Spleen (tissue), 7 donors: ENCODE data around the gene SLC20A1.

Experiments
- CTCF ChIP-seq, 11 experiments: fragments of 200-600 bp in 7 of 11; fragments of 450-650 bp in 4 of 11; sonication (generic) in 4 of 11; IDR thresholded peaks in 8 of 11; conservative IDR thresholded peaks in 3 of 11; 1 replicate in 7 of 11; 2 replicates in 4 of 11; pipeline versions ENCODE4 v1.4.0 to v1.8.0; 2016 to 2021; ENCODE audit warnings: antibody characterized with exemption in 11 of 11, inconsistent platforms in 4 of 11, mild to moderate bottlenecking in 1 of 11
- POLR2A ChIP-seq, 3 donors: fragments of 450-650 bp; IDR thresholded peaks; one replicate each; pipeline ENCODE4 v1.5.1; 2017; ENCODE audit warnings: antibody characterized with exemption in 3 of 3, mild to moderate bottlenecking in 1 of 3
- POLR2AphosphoS5 ChIP-seq, 3 donors: sonication (generic); formaldehyde crosslinking; IDR thresholded peaks; one replicate each; pipeline ENCODE4 v1.5.1; 2017; ENCODE audit warnings: antibody characterized with exemption in 3 of 3
- donor health status: DM: no; HTN: no; CAD: no; lungs with moderate emphysema.
- donor health status: DM: no; HTN: no; CAD: no.
- donor health status: DM: no; HTN: no; CAD: no.

DNA sequence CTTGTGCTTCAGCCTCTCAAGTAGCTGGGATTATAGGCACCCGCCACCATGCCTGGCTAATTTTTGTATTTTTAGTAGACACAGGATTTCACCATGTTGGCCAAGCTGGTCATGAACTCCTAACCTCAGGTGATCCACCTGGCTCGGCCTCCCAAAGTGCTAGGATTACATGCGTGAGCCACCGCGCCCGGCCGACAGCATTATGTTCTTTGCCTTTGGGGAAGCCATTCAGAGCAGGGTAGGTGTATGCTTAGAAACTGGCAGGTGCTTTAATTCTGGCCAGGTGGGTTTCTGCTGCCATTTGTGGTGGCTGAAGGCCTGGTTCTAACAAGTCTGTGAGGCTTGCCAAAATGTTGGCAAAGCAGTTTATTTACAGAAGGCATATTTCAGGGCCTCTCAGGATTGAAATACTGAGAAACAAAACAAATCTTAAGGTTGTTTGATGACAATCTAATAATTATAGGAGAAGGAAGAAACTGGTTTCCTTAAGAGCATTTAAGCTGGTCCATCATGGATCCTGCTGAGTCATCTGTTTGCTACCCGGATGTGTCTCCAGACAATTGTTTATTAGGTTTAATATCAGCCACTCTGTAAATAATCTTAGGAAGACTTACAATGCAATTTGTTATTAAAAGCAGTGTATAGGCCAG is 16.0 kb downstream of the SLC20A1 start:
- no peak for TF ChIP-seq CTCF (IDR thresholded peaks at IDR 0.05 in 8 of 11, conservative IDR thresholded peaks at IDR 0.05 in 3 of 11)
- TF ChIP-seq POLR2AphosphoS5 (IDR thresholded peaks at IDR 0.05): no peak
- TF ChIP-seq POLR2A (IDR thresholded peaks at IDR 0.05): no peak
